GOT3 (cell line): ENCODE results near the gene CDH1.
"Not testable (repeated sequence)": the region's sequence is repeated elsewhere in the genome, so short reads cannot be mapped to it uniquely, and the experiment has no call there.

Experiments
- DNase-seq: peaks from one replicate; lab custom pipeline; 2025; ENCODE audit warnings: mixed read lengths; lab: John Stamatoyannopoulos, UW

Gene CDH1

GRCh38 chr16:68737046-68737729 lies at the start of gene CDH1:
Gene CDH1, plus strand, starts transcription at chr16:68737292. Its CDS starts 124 bp downstream, at chr16:68737416.
- no peak for DNase-seq

- DNase-seq, result no peak
Observed at GRCh38 chr16:68689921-68690320, 47.2 kb upstream of the CDH1 start.

- DNase-seq, result no peak
Observed at GRCh38 chr16:68695575-68695974, 41.5 kb upstream of the CDH1 start.

- no peak for DNase-seq
Observed at GRCh38 chr16:68696514-68696913, 40.6 kb upstream of the CDH1 start.

- DNase-seq, result no peak
Observed at GRCh38 chr16:68698091-68698490, 39.0 kb upstream of the CDH1 start.

GRCh38 chr16:68700120-68700519 lies 37.0 kb upstream of the CDH1 start:
- no peak for DNase-seq

- DNase-seq, result no peak
Observed at GRCh38 chr16:68700831-68701230, 36.3 kb upstream of the CDH1 start.

GRCh38 chr16:68704232-68704867 lies 32.7 kb upstream of the CDH1 start:
- no peak for DNase-seq

GRCh38 chr16:68707340-68708152 lies 29.5 kb upstream of the CDH1 start:
- DNase-seq, result no peak

GRCh38 chr16:68710211-68710610 lies 26.9 kb upstream of the CDH1 start:
- DNase-seq, result no peak

GRCh38 chr16:68711421-68712139 lies 25.5 kb upstream of the CDH1 start:
- no peak for DNase-seq

- no peak for DNase-seq
Observed at GRCh38 chr16:68713361-68713760, 23.7 kb upstream of the CDH1 start.

GRCh38 chr16:68715471-68715870 lies 21.6 kb upstream of the CDH1 start:
- no peak for DNase-seq

- DNase-seq, result not testable (repeated sequence)
Observed at GRCh38 chr16:68716516-68716915, 20.6 kb upstream of the CDH1 start.

- no peak for DNase-seq
Observed at GRCh38 chr16:68717684-68718083, 19.4 kb upstream of the CDH1 start.

- no peak for DNase-seq
Observed at GRCh38 chr16:68718590-68718989, 18.5 kb upstream of the CDH1 start.

- DNase-seq, result no peak
Observed at GRCh38 chr16:68719993-68720489, 17.1 kb upstream of the CDH1 start.

GRCh38 chr16:68722119-68723024 lies 14.7 kb upstream of the CDH1 start:
- DNase-seq, result no peak

- no peak for DNase-seq
Observed at GRCh38 chr16:68724797-68725196, 12.3 kb upstream of the CDH1 start.

GRCh38 chr16:68728523-68728922 lies 8.6 kb upstream of the CDH1 start:
- no peak for DNase-seq

GRCh38 chr16:68731637-68732036 lies 5.5 kb upstream of the CDH1 start:
- DNase-seq, result no peak
